Astrocyte (in vitro differentiated cells and primary cell): Measurements from ENCODE around the gene HPSE.

Experiments
- CTCF ChIP-seq: IDR thresholded peaks from 2 replicates; pipeline ENCODE4 v1.5.1; 2011; ENCODE audit warnings: low read depth, mild to moderate bottlenecking, inconsistent platforms, low read length, moderate library complexity; ENCODE audit not compliant: insufficient read depth
- EZH2 ChIP-seq: IDR thresholded peaks from 2 replicates; pipeline ENCODE4 v1.6.1; 2012; ENCODE audit warnings: mild to moderate bottlenecking, low read length, inconsistent platforms; ENCODE audit not compliant: insufficient read depth

DNA sequence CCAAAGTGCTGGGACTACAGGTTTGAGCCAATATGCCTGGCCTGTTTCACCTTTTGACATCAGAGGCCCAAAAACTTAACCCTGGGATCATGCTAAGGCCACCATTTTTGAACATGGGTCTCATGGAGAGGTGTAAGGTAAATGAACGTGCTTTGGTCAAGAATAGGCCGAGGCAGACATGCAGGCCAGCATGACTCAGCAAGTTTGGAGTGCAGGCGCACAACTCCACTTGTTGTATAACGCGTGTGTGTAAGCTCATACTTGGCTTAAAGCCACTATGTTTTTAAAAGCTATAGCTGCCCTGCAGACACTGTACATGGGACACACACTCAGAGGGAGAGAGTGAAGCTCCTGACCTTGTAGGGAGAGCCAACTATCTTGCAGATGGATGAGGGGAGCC lies 43.8 kb upstream of the HPSE start:
- TF ChIP-seq CTCF (no peak), EZH2 (no peak)
